ENCODE data around the gene MAML3.

GRCh38 chr4:139893801-139894200 is 260.2 kb downstream of the MAML3 start:
- TF ChIP-seq EZH2phosphoT487 (IDR thresholded peaks at IDR 0.05; ENCODE audit: low read depth) (no peak), CTCF (IDR thresholded peaks at IDR 0.05; ENCODE audit: low read depth, low read length) (no peak)
